ENCODE data around the gene RBM20. TPM values are rescaled to one million over a fixed set of nuclear protein-coding genes. Genes with fewer than 3 reads are reported as not detected.

The RBM20 gene
- total and polyA plus RNA-seq, 2 of the 13 experiments (the other 11 are each of a cell fraction or from before 2014, with no cell fraction given) = 0.02 to 0.22 TPM

GRCh38 chr10:110682348-110682747 lies 38.2 kb downstream of the RBM20 start:
- in situ Hi-C loops (cut with HindIII; ENCODE audit: extremely low pct_ligation_motif_present, low pct_unique_long_range_greater_than_20kb) = no loop called here
- H3K9ac ChIP-seq (ENCODE audit: insufficient read depth, low read depth, low read length) = no peak overlapping the region
- H4K20me1 ChIP-seq (ENCODE audit: insufficient read depth, low read length) = no peaks in the 10 kb centered on the region
- BruUV-seq (replicated peaks) = no TSS peak
- H3K9me3 ChIP-seq (ENCODE audit: low read length) = no peaks in the 10 kb centered on the region
- H3K4me3 ChIP-seq (replicated peaks in 1 of 3; ENCODE audit: insufficient read depth in 1 of 3, low read depth in 2 of 3, low read length in 3 of 3) = no peak overlapping the region
- peaks cover 0 to 12% of the 10 kb centered on the region in 2 experiments; a peak in 3 of 5 replicates for H3K27me3 ChIP-seq (ENCODE audit: control insufficient read depth in 1 of 2, insufficient read depth in 2 of 2, low read length in 2 of 2)
- DNase-seq (ENCODE audit: low spot score) = no peak
- 0 out of 2 replicates have a peak, but pooled peaks cover 5% of the 10 kb centered on the region for H3K4me1 ChIP-seq (ENCODE audit: insufficient read depth, low read length)
- WGBS (ENCODE audit: low lambda C conversion rate) = 6% methylated on average over 3 of the region's 3 CpGs
- CTCF ChIA-PET (ENCODE audit: low intra/inter-chr PET ratio, low total read pairs) = no interaction called here
- intact Hi-C loops (cut with micrococcal nuclease; ENCODE audit: unreplicated experiment) = no loop called here
- H3K36me3 ChIP-seq (replicated peaks in 1 of 2; ENCODE audit: control insufficient read depth in 1 of 2, insufficient read depth in 2 of 2, low read length in 2 of 2) = no peaks in the 10 kb centered on the region
- H3K4me2 ChIP-seq (ENCODE audit: low read depth, low read length) = no peak overlapping the region
- no peak for ATAC-seq
- H2AFZ ChIP-seq (ENCODE audit: low read length) = no peak overlapping the region
- FAIRE-seq = no peak
- POLR2A ChIA-PET = no interaction called here
- no peak overlapping the region for H3K27ac ChIP-seq (ENCODE audit: extremely low read length, insufficient read depth, low read length)
- H3K79me2 ChIP-seq (ENCODE audit: insufficient read depth, low read length) = no peaks in the 10 kb centered on the region
- TF ChIP-seq KLF13 (CRISPR knock-in tag; IDR thresholded peaks at IDR 0.05) (no peak), RFX3 (CRISPR knock-in tag; IDR thresholded peaks at IDR 0.05) (no peak), RFX5 (IDR thresholded peaks at IDR 0.05; ENCODE audit: low read depth, low read length) (no peak), ZNF296 (CRISPR knock-in tag; conservative IDR thresholded peaks at IDR 0.05) (no peak), ARID4A (CRISPR knock-in tag; IDR thresholded peaks at IDR 0.05; ENCODE audit: borderline replicate concordance) (no peak), ZBTB20 (CRISPR knock-in tag; IDR thresholded peaks at IDR 0.05; ENCODE audit: borderline replicate concordance, low read depth) (no peak), ZNF441 (CRISPR knock-in tag; IDR thresholded peaks at IDR 0.05; ENCODE audit: borderline replicate concordance) (no peak), HMG20B (CRISPR knock-in tag; conservative IDR thresholded peaks at IDR 0.05) (no peak), MTA3 (CRISPR knock-in tag; IDR thresholded peaks at IDR 0.05) (no peak), MTF2 (CRISPR knock-in tag; IDR thresholded peaks at IDR 0.05; ENCODE audit: borderline replicate concordance) (no peak), TBX3 (IDR thresholded peaks at IDR 0.05; ENCODE audit: borderline replicate concordance) (no peak), BRD4 (CRISPR knock-in tag; IDR thresholded peaks at IDR 0.05) (no peak), SAFB2 (CRISPR knock-in tag; IDR thresholded peaks at IDR 0.05; ENCODE audit: borderline replicate concordance, low read depth) (no peak), ZNF724P (CRISPR knock-in tag; IDR thresholded peaks at IDR 0.05; ENCODE audit: borderline replicate concordance) (no peak)
- TF ChIP-seq, protein P1, sequence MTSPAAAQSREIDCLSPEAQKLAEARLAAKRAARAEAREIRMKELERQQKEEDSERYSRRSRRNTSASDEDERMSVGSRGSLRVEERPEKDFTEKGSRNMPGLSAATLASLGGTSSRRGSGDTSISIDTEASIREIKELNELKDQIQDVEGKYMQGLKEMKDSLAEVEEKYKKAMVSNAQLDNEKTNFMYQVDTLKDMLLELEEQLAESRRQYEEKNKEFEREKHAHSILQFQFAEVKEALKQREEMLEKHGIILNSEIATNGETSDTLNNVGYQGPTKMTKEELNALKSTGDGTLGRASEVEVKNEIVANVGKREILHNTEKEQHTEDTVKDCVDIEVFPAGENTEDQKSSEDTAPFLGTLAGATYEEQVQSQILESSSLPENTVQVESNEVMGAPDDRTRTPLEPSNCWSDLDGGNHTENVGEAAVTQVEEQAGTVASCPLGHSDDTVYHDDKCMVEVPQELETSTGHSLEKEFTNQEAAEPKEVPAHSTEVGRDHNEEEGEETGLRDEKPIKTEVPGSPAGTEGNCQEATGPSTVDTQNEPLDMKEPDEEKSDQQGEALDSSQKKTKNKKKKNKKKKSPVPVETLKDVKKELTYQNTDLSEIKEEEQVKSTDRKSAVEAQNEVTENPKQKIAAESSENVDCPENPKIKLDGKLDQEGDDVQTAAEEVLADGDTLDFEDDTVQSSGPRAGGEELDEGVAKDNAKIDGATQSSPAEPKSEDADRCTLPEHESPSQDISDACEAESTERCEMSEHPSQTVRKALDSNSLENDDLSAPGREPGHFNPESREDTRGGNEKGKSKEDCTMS (CRISPR knock-in tag; conservative IDR thresholded peaks at IDR 0.05) = no peak
- TF ChIP-seq, protein P2, sequence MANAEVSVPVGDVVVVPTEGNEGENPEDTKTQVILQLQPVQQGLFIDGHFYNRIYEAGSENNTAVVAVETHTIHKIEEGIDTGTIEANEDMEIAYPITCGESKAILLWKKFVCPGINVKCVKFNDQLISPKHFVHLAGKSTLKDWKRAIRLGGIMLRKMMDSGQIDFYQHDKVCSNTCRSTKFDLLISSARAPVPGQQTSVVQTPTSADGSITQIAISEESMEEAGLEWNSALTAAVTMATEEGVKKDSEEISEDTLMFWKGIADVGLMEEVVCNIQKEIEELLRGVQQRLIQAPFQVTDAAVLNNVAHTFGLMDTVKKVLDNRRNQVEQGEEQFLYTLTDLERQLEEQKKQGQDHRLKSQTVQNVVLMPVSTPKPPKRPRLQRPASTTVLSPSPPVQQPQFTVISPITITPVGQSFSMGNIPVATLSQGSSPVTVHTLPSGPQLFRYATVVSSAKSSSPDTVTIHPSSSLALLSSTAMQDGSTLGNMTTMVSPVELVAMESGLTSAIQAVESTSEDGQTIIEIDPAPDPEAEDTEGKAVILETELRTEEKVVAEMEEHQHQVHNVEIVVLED (CRISPR knock-in tag; IDR thresholded peaks at IDR 0.05; ENCODE audit: borderline replicate concordance) = no peak
